Coronary artery (tissue), 2 donors: ENCODE results near the gene NT5DC4.

Source experiments
- DNase-seq: peaks from one replicate; pipeline ENCODE4 v3.0.0-alpha.2; 2017; ENCODE audit warnings: low spot score
- H3K27ac ChIP-seq, 2 donors: fragments of 200-600 bp; sonication (generic); one replicate each; pipeline ENCODE4 v1.5.1; 2016 to 2019
- H3K4me3 ChIP-seq: fragments of 200-600 bp; sonication (generic); 2 replicates; pipeline ENCODE4 v1.5.1; 2016; ENCODE audit warnings: mild to moderate bottlenecking, moderate library complexity
- TF ChIP-seq, protein P1 (sequence below): fragments of 200-600 bp; sonication (generic); IDR thresholded peaks from one replicate; pipeline ENCODE4 v1.5.1; 2019; ENCODE audit warnings: antibody characterized with exemption

Gene NT5DC4

DNA sequence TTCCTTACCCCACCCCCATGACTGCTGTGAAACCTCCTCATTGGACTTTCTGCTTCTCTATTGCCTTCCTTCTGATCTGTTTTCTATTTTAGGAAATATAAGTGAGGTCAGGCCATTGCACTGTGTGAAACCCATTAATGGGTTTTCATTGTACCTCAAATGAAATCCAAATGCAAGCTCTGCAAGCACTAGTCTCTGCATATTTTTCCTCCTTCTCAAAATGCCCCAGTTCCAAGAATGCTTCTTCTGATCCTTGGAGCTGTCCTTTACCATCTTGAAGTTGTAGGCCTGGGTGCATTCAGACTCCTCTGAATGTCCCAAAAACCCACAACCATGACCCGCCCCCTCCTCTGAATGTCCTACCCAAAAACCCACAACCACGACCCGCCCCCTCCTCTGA lies 55.3 kb downstream of the NT5DC4 start:
- Histone ChIP-seq H3K4me3 (no peak overlapping the region), H3K27ac (no peak overlapping the region)
- TF ChIP-seq, protein P1, sequence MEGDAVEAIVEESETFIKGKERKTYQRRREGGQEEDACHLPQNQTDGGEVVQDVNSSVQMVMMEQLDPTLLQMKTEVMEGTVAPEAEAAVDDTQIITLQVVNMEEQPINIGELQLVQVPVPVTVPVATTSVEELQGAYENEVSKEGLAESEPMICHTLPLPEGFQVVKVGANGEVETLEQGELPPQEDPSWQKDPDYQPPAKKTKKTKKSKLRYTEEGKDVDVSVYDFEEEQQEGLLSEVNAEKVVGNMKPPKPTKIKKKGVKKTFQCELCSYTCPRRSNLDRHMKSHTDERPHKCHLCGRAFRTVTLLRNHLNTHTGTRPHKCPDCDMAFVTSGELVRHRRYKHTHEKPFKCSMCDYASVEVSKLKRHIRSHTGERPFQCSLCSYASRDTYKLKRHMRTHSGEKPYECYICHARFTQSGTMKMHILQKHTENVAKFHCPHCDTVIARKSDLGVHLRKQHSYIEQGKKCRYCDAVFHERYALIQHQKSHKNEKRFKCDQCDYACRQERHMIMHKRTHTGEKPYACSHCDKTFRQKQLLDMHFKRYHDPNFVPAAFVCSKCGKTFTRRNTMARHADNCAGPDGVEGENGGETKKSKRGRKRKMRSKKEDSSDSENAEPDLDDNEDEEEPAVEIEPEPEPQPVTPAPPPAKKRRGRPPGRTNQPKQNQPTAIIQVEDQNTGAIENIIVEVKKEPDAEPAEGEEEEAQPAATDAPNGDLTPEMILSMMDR: no peak
- no peak for DNase-seq

DNA sequence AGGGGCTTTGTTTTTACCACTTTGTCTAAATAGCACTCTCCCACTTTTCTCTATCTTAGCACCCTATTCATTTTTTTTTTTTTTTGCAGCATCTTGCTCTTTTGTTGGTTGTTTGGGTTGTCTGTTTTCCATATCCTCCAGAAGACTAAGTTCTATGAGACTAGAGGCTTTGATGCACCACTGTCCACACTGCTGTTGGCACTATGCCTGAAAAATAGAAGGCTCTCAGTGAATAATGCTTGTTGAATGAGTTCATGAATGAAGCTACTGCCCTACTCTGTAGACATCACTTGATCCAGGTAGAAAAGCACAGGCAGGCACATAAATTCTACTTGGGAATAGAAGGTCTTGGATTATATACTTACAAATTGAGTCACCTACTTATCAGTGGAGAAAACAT lies 56.2 kb downstream of the NT5DC4 start:
- no peak for DNase-seq
- TF ChIP-seq, protein P1: no peak
- no peak overlapping the region for H3K4me3 ChIP-seq
- no peak overlapping the region for H3K27ac ChIP-seq

DNA sequence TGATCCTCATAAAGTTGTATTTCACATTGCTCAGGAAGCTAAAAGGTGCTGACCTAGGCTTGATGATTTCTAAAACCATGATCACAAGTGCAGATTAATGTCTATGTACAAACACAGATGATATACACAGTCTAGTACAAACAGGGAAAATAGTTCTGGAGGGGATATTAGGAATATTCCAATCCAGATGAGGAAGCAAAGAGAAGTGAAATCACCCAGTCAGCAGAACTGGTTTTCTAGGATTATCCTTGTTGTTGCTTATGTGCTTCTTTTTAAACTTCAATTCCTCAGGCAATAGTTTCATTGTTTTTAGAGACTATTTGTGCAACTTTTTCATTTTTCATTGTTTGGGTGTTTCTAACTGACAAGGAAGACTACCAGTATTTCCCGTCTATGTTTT lies 58.8 kb downstream of the NT5DC4 start:
- Histone ChIP-seq H3K4me3 (no peak overlapping the region), H3K27ac (no peak overlapping the region)
- TF ChIP-seq, protein P1: no peak
- DNase-seq: no peak

DNA sequence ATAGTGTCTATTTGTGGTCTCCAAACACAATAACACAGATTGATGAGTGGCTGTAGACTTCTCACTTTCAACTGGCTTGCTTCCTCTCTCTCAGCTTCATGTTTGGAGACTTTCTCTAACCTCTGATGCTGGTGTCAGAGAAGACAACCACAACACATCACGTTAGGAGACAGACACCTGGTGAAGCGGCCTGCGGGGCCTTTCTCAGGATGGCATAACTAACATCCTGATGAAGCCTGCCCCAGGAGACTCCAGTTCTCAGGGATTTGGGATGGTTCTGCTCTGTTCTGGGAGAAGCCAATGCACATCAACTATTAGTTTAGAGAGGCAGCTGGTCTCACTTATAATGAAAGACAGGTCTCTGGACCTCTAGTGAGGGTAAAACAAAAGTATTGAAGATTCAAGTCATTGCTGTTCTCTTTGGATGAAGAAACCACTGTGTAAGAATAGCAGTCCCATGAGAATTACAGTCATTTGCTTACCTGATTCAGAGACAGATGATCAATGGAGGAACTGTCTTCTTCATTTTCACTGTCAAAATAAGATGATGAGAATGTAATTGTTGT lies 61.5 kb downstream of the NT5DC4 start:
- Histone ChIP-seq H3K4me3 (no peak overlapping the region), H3K27ac (no peak overlapping the region)
- DNase-seq: no peak
- TF ChIP-seq, protein P1: no peak

DNA sequence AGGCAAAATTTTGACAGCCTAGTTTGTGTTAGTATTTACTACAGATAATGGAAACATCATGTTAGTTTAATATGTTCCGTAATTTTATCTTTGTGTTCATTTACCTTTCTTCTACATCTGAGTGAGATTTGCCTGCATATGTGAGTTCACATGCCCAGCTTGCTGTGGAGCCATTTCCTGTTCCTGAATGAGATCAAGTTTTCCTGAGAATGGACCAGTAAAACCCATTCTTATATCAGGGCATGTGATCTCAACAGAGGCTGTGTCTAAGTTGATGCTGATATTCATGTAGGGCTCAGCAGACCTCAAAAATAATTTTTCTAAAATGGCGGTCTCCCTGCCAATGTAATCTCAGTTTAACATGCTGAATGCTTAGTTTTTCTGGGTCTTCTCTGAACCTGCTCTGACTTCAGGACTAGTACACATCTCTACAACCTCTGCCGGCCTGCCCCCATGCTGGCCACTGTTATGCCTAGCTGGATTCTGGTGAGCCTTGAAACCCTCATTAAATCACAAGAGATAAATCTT lies 62.4 kb downstream of the NT5DC4 start:
- Histone ChIP-seq H3K27ac (no peak overlapping the region), H3K4me3 (no peak overlapping the region)
- TF ChIP-seq, protein P1: no peak
- no peak for DNase-seq

DNA sequence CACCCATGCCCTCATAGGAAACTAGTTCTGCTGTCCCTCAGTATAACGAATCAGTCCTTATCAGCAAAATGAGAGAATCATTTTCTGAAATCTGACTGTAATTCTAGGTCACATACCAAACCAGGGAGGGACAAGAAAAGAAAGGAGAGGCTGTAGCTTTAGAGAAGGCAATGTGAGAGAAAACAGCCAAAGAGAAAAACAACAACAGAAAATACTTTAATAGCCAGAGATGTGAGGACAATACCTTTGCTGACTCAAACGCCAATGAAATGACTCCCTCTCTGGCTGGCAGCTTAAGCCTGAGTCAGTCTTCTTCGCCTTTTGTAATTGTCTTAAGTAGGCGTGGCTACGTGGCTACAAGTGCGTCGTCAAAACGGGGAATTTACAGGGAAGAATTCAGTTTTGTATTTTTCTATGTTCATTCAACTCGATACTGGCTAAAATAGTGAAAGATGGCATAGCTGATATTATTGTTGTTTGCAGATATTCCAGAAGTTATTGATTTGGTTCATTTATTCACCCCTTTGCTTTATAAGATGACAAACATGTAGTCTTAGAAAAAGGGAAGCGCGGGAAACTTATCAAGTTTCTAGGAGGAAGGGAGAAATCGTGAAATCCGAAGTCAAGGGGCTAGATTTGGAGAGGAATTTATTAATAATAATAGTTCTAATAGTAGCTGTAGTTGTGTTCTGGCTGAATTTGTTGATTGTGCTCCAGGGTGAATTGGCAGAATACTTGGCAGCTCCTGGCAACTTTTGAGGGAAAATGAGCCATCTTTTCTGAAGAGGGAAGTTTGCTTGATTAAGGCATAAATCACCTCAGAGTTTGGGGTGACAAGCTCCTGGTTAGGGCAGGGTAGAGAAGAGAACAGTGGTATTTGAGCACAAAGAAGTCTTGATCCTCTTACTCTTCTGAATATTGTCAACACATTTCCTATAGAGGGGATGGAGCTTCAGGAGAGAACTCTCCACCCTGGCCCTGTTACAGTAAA lies 63.7 kb downstream of the NT5DC4 start, which contains the start of gene IL1A:
Gene IL1A (minus strand): TSS at position 295 of the 991 bp plus-strand sequence. CDS start 723 bp downstream, outside the sequence.
- no peak within 1 kb of the TSS for H3K27ac ChIP-seq
- H3K4me3 ChIP-seq: no peak within 1 kb of the TSS
- TF ChIP-seq, protein P1: no peak
- DNase-seq: no peak
